ENCODE measurements around the gene NRP1.

DNA sequence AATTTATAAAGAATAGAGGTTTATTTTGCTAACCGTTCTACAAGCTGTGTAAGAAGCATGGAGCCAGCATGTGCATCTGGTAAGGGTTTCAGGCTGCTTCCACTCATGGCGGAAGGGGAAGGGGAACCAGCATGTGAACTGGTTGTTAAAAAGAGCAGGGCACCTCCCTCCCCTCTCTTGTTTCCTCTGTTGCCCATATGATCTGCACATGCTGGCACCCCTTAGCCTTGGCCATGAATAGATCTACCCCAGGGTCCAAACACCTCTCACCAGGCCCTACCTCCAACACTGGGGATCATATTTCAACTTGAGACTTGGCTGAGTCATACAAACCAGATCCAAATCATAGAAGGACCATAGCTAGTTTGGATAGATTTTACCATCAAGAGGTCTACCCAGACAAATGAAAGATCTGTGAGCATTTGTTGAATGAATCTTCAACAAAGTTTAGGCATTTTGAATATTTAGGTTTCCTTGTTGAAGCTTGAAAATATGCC is 36.0 kb upstream of the NRP1 start:
- TF ChIP-seq POLR2A (IDR thresholded peaks at IDR 0.05) (no peak), CTCF (IDR thresholded peaks at IDR 0.05) (no peak)
